Stimulated activated CD4-positive, alpha-beta T cell treated with anti-CD3 and anti-CD28 coated beads, Interleukin-4, amount 100 ng/mL, for 1 hour (primary cell): ENCODE measurements around the gene NEURL3.

ENCODE experiments used
- DNase-seq: peaks from one replicate; pipeline ENCODE4 v3.0.0-alpha.2; 2020

NEURL3 gene

GRCh38 chr2:96527286-96528005, 22.3 kb upstream of the NEURL3 start:
- DNase-seq: peak; percentile 67

- DNase-seq: no peak
These were observed 21.6 kb upstream of the NEURL3 start for GRCh38 chr2:96526615-96527285.

GRCh38 chr2:96526101-96526591, 21.0 kb upstream of the NEURL3 start:
- no peak for DNase-seq

- DNase-seq: no peak
These were observed 20.0 kb upstream of the NEURL3 start for GRCh38 chr2:96525211-96525507.

- DNase-seq: no peak
These were observed 19.5 kb upstream of the NEURL3 start for GRCh38 chr2:96524482-96525210.

GRCh38 chr2:96523659-96524481, 18.7 kb upstream of the NEURL3 start:
- no peak for DNase-seq

- DNase-seq: no peak
These were observed 17.4 kb upstream of the NEURL3 start for GRCh38 chr2:96522304-96523203.

GRCh38 chr2:96521219-96521618, 16.1 kb upstream of the NEURL3 start:
- DNase-seq: no peak

- no peak for DNase-seq
These were observed 15.5 kb upstream of the NEURL3 start for GRCh38 chr2:96520697-96521096.

- no peak for DNase-seq
These were observed 15.1 kb upstream of the NEURL3 start for GRCh38 chr2:96520231-96520630.

- DNase-seq: no peak
These were observed 11.9 kb upstream of the NEURL3 start for GRCh38 chr2:96517079-96517478.

- no peak for DNase-seq
These were observed 9.4 kb upstream of the NEURL3 start for GRCh38 chr2:96514521-96514920.

GRCh38 chr2:96512341-96512740, 7.2 kb upstream of the NEURL3 start:
- no peak for DNase-seq

- DNase-seq: no peak
These were observed 6.7 kb upstream of the NEURL3 start for GRCh38 chr2:96511851-96512250.

- no peak for DNase-seq
These were observed 5.9 kb upstream of the NEURL3 start for GRCh38 chr2:96510931-96511595.

GRCh38 chr2:96509847-96510230, 4.7 kb upstream of the NEURL3 start:
- DNase-seq: no peak

- DNase-seq: peak; percentile 68
These were observed 4.1 kb upstream of the NEURL3 start for GRCh38 chr2:96509114-96509846.

- DNase-seq: no peak
These were observed 3.5 kb upstream of the NEURL3 start for GRCh38 chr2:96508521-96509113.

GRCh38 chr2:96507957-96508520, 2.9 kb upstream of the NEURL3 start:
- peak; percentile 92 for DNase-seq

GRCh38 chr2:96506907-96507240, 1.7 kb upstream of the NEURL3 start:
- no peak for DNase-seq
